Uterus (tissue), 4 donors: ENCODE measurements around the gene ZBTB18. TPM values are rescaled to one million over a fixed set of nuclear protein-coding genes. Genes with fewer than 3 reads are reported as not detected.
A peak's percentile ranks its signal among the peaks of the same experiment; 100 is the strongest.

Source experiments
- DNase-seq, 2 donors: peaks; one replicate each; pipeline ENCODE4 v3.0.0-alpha.2; 2019 to 2020
- H3K27ac ChIP-seq, 2 donors: fragments of 200-600 bp; sonication (generic); 1 replicate in 1 of 2; 2 replicates in 1 of 2; pipeline ENCODE4 v1.5.1; 2016 to 2018
- H3K27me3 ChIP-seq, 2 donors: fragments of 200-600 bp; sonication (generic); one replicate each; pipeline ENCODE4 v1.5.1; 2018 to 2019; ENCODE audit warnings: control low read depth in 1 of 2
- H3K36me3 ChIP-seq, 2 donors: fragments of 200-600 bp; sonication (generic); one replicate each; pipeline ENCODE4 v1.5.1; 2019; ENCODE audit warnings: control low read depth in 1 of 2
- H3K4me1 ChIP-seq, 2 donors: fragments of 200-600 bp; sonication (generic); one replicate each; pipeline ENCODE4 v1.5.1; 2018 to 2019; ENCODE audit warnings: control low read depth in 1 of 2
- H3K4me3 ChIP-seq, 2 donors: fragments of 200-600 bp; sonication (generic); 1 replicate in 1 of 2; 2 replicates in 1 of 2; pipeline ENCODE4 v1.5.1; 2018 to 2019; ENCODE audit warnings: mild to moderate bottlenecking in 1 of 2
- H3K9me3 ChIP-seq, 2 donors: fragments of 200-600 bp; sonication (generic); one replicate each; pipeline ENCODE4 v1.5.1; 2019; ENCODE audit warnings: control low read depth in 1 of 2
- CTCF ChIP-seq, 4 experiments: fragments of 200-600 bp in 2 of 4; fragments of 450-650 bp in 2 of 4; sonication (generic) in 2 of 4; IDR thresholded peaks; one replicate each; pipeline ENCODE4 v1.5.1; 2016 to 2019; ENCODE audit warnings: antibody characterized with exemption in 4 of 4, mild to moderate bottlenecking in 2 of 4, moderate library complexity in 1 of 4
- POLR2A ChIP-seq, 2 donors: fragments of 450-650 bp; IDR thresholded peaks; one replicate each; pipeline ENCODE4 v1.6.1; 2016; ENCODE audit warnings: antibody characterized with exemption in 2 of 2, mild to moderate bottlenecking in 1 of 2, moderate library complexity in 1 of 2
- intact Hi-C: fragments of 100-400 bp; cut with DNase I; formaldehyde crosslinking; loops from one replicate; pipeline ENCODE4 v1.15.1; 2023; ENCODE audit warnings: low total_unique reads
- total RNA-seq, 4 donors: library from RNA; depleted of rRNA in 3 of 4; stranded (reverse); fragments of >200 nt in 3 of 4; gene quantifications; one replicate each; pipeline versions ENCODE4 v1.1.0 to v1.2.4, GENCODE V29; 2014 to 2023
- donor health status: DM: yes; HTN: yes; CAD: no.

Gene ZBTB18
- total RNA-seq, 4 donors from 2014 or later = 5.3 to 16.7 (median 12.4) TPM

GRCh38 chr1:244010191-244010590 is 40.9 kb upstream of the ZBTB18 start:
- TF ChIP-seq CTCF (IDR thresholded peaks at IDR 0.05) (no peak), POLR2A (IDR thresholded peaks at IDR 0.05) (no peak)
- no peaks in the 10 kb centered on the region for H3K9me3 ChIP-seq
- no peaks in the 10 kb centered on the region for H3K27me3 ChIP-seq
- H3K4me3 ChIP-seq = no peak overlapping the region
- no peak overlapping the region for H3K27ac ChIP-seq
- H3K4me1 ChIP-seq = no peaks in the 10 kb centered on the region
- no peaks in the 10 kb centered on the region for H3K36me3 ChIP-seq
- intact Hi-C loops = no loop called here
- no peak for DNase-seq

- H3K4me3 ChIP-seq = no peak overlapping the region
- H3K27me3 ChIP-seq = no peaks in the 10 kb centered on the region
- H3K27ac ChIP-seq = no peak overlapping the region
- H3K4me1 ChIP-seq = no peaks in the 10 kb centered on the region
- intact Hi-C loops = no loop called here
- TF ChIP-seq CTCF (IDR thresholded peaks at IDR 0.05) (no peak), POLR2A (IDR thresholded peaks at IDR 0.05) (no peak)
- no peaks in the 10 kb centered on the region for H3K9me3 ChIP-seq
- no peak for DNase-seq
- no peaks in the 10 kb centered on the region for H3K36me3 ChIP-seq
Observed at GRCh38 chr1:244010703-244011123, 40.4 kb upstream of the ZBTB18 start.

- Histone ChIP-seq H3K9me3 (no peaks in the 10 kb centered on the region), H3K27me3 (no peaks in the 10 kb centered on the region), H3K36me3 (no peaks in the 10 kb centered on the region), H3K4me1 (no peaks in the 10 kb centered on the region), H3K4me3 (no peak overlapping the region), H3K27ac (no peak overlapping the region)
- no peak for TF ChIP-seq CTCF (IDR thresholded peaks at IDR 0.05)
- TF ChIP-seq POLR2A (IDR thresholded peaks at IDR 0.05) = no peak
- intact Hi-C loops = no loop called here
- DNase-seq = no peak
Observed at GRCh38 chr1:244011271-244011670, 39.8 kb upstream of the ZBTB18 start.

DNA sequence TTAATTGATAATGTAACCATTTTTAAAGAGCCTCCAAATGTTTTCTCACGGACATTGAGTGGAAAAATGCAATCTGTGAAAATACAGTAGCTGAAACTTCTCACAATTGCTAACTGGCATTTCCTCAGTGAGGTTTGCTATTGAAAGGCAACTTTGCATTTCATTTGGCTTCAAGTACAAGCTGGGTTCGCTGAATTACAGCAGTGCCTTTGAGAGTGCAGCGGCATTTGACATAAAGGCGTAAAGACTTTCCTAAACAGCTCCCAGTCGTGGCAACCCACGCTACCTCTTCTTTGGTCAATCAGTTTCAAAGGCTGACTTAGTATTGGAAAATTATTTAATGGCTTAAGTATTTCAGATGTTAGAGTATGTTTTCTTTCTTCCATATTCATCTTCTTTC is 39.3 kb upstream of the ZBTB18 start:
- no peaks in the 10 kb centered on the region for H3K27me3 ChIP-seq
- intact Hi-C loops = no loop called here
- H3K27ac ChIP-seq = no peak overlapping the region
- no peaks in the 10 kb centered on the region for H3K4me1 ChIP-seq
- H3K4me3 ChIP-seq = no peak overlapping the region
- no peaks in the 10 kb centered on the region for H3K36me3 ChIP-seq
- no peak for DNase-seq
- TF ChIP-seq CTCF (IDR thresholded peaks at IDR 0.05) = no peak
- no peak for TF ChIP-seq POLR2A (IDR thresholded peaks at IDR 0.05)
- H3K9me3 ChIP-seq = no peaks in the 10 kb centered on the region

- H3K36me3 ChIP-seq = no peaks in the 10 kb centered on the region
- no peak for TF ChIP-seq POLR2A (IDR thresholded peaks at IDR 0.05)
- TF ChIP-seq CTCF (IDR thresholded peaks at IDR 0.05) = no peak
- H3K9me3 ChIP-seq = no peaks in the 10 kb centered on the region
- peak in 1 of 2 donors; percentile 22 for DNase-seq
- no peaks in the 10 kb centered on the region for H3K27me3 ChIP-seq
- no peak overlapping the region for H3K4me3 ChIP-seq
- intact Hi-C loops = no loop called here
- H3K4me1 ChIP-seq = no peaks in the 10 kb centered on the region
- H3K27ac ChIP-seq = no peak overlapping the region
Observed at GRCh38 chr1:244012202-244012601, 38.9 kb upstream of the ZBTB18 start.
